ENCODE results near the gene FAM43B. TPM values are rescaled to one million over a fixed set of nuclear protein-coding genes. Genes with fewer than 3 reads are reported as not detected.

Gene FAM43B
- total and polyA plus RNA-seq, 10 of the 15 experiments (the other 5 are each of a cell fraction or from before 2014, with no cell fraction given), result not detected

GRCh38 chr1:20565234-20565633 lies 12.9 kb downstream of the FAM43B start (continued):
- no peak for TF ChIP-seq CTCF (IDR thresholded peaks at IDR 0.05 in 2 of 3, conservative IDR thresholded peaks at IDR 0.05 in 1 of 3; ENCODE audit: control insufficient read depth in 2 of 3, extremely low read depth in 1 of 3, insufficient read depth in 1 of 3, low read depth in 3 of 3, low read length in 3 of 3)
- no peak for TF ChIP-seq RAD51 (IDR thresholded peaks at IDR 0.05)
- TF ChIP-seq SIX5 (IDR thresholded peaks at IDR 0.05; ENCODE audit: low read depth, low read length, severe bottlenecking), result no peak

GRCh38 chr1:20569523-20570098 lies 17.2 kb downstream of the FAM43B start:
- SMC1A ChIA-PET (ENCODE audit: uncharacterized antibody, unreplicated experiment), result no interaction called here
- POLR2A ChIA-PET, result no interaction called here
- Histone ChIP-seq H3K4me3 (no peak overlapping the region), H3K27ac (ENCODE audit: control insufficient read depth, insufficient read depth) (no peak overlapping the region), H3K9me3 (replicated peaks; ENCODE audit: control insufficient read depth, insufficient read depth, low read length) (no peaks in the 10 kb centered on the region; the same call in 2 of the 3 replicates), H3K4me2 (ENCODE audit: control insufficient read depth, insufficient read depth) (no peak overlapping the region), H4K20me1 (ENCODE audit: control insufficient read depth, insufficient read depth) (no peaks in the 10 kb centered on the region), H3K27me3 (replicated peaks in 1 of 2; ENCODE audit: control insufficient read depth in 2 of 2, insufficient read depth in 2 of 2, low read length in 1 of 2) (no peaks in the 10 kb centered on the region), H3K9ac (ENCODE audit: control insufficient read depth, insufficient read depth, low read length) (no peak overlapping the region), H3K36me3 (ENCODE audit: control insufficient read depth in 2 of 2, insufficient read depth in 2 of 2, low read length in 1 of 2) (no peaks in the 10 kb centered on the region), H3K79me2 (ENCODE audit: control insufficient read depth, insufficient read depth, low read length) (no peaks in the 10 kb centered on the region), H2AFZ (ENCODE audit: control insufficient read depth, low read depth, low read length) (no peak overlapping the region), H3K4me1 (ENCODE audit: control insufficient read depth, insufficient read depth, low read length) (no peaks in the 10 kb centered on the region)
- RAD21 ChIA-PET (ENCODE audit: unreplicated experiment), result no interaction called here
- CTCF ChIA-PET, result no interaction called here
- no peak for FAIRE-seq
- intact Hi-C loops (cut with micrococcal nuclease; ENCODE audit: unreplicated experiment), result no loop called here
- WGBS (ENCODE audit: insufficient coverage, insufficient replicate concordance, low lambda C conversion rate, missing lambda C conversion rate), result 57% methylated on average over 4 of the region's 4 CpGs
- in situ Hi-C loops (cut with MboI), result no loop called here
- no peak for ATAC-seq
- no TSS peak for BruUV-seq (replicated peaks)
- no peak for DNase-seq (ENCODE audit: low read depth, low spot score)
- TF ChIP-seq SREBF2 (IDR thresholded peaks at IDR 0.05; ENCODE audit: low read length) (no peak), ZNF592 (IDR thresholded peaks at IDR 0.05) (no peak), PRDM15 (CRISPR knock-in tag; IDR thresholded peaks at IDR 0.05) (no peak), E2F8 (IDR thresholded peaks at IDR 0.05; ENCODE audit: low read depth, partially characterized antibody) (no peak), SUPT20H (IDR thresholded peaks at IDR 0.05; ENCODE audit: borderline replicate concordance, control insufficient read depth, low read depth, low read length) (no peak)

All from GM12878 (cell line).